Activated gamma-delta T cell (primary cell): ENCODE data around the gene TNIK.
"Not testable (repeated sequence)": the region's sequence is repeated elsewhere in the genome, so short reads cannot be mapped to it uniquely, and the experiment has no call there.

Source experiments
- DNase-seq: peaks from one replicate; lab custom pipeline; 2025; lab: John Stamatoyannopoulos, UW

TNIK gene

GRCh38 chr3:171309906-171310359, 150.3 kb downstream of the TNIK start:
- DNase-seq = no peak

GRCh38 chr3:171307988-171308387, 152.2 kb downstream of the TNIK start:
- no peak for DNase-seq

- no peak for DNase-seq
Observed at GRCh38 chr3:171307046-171307585, 153.1 kb downstream of the TNIK start.

- DNase-seq = no peak
Observed at GRCh38 chr3:171306631-171307030, 153.6 kb downstream of the TNIK start.

GRCh38 chr3:171305823-171306222, 154.4 kb downstream of the TNIK start:
- not testable (repeated sequence) for DNase-seq

GRCh38 chr3:171304498-171304897, 155.7 kb downstream of the TNIK start:
- not testable (repeated sequence) for DNase-seq

- not testable (repeated sequence) for DNase-seq
Observed at GRCh38 chr3:171304017-171304416, 156.2 kb downstream of the TNIK start.

GRCh38 chr3:171301998-171302397, 158.2 kb downstream of the TNIK start:
- no peak for DNase-seq

GRCh38 chr3:171301002-171301401, 159.2 kb downstream of the TNIK start:
- no peak for DNase-seq

- DNase-seq = no peak
Observed at GRCh38 chr3:171297951-171298350, 162.3 kb downstream of the TNIK start.

GRCh38 chr3:171297207-171297606, 163.0 kb downstream of the TNIK start:
- no peak for DNase-seq

GRCh38 chr3:171295484-171296373, 164.5 kb downstream of the TNIK start:
- no peak for DNase-seq

GRCh38 chr3:171293142-171293782, 166.9 kb downstream of the TNIK start:
- no peak for DNase-seq

GRCh38 chr3:171290680-171291079, 169.5 kb downstream of the TNIK start:
- DNase-seq = no peak

GRCh38 chr3:171289291-171289690, 170.9 kb downstream of the TNIK start:
- no peak for DNase-seq

- DNase-seq = not testable (repeated sequence)
Observed at GRCh38 chr3:171287761-171288160, 172.4 kb downstream of the TNIK start.

- DNase-seq = no peak
Observed at GRCh38 chr3:171286580-171287249, 173.5 kb downstream of the TNIK start.

- no peak for DNase-seq
Observed at GRCh38 chr3:171285287-171285686, 174.9 kb downstream of the TNIK start.

- DNase-seq = no peak
Observed at GRCh38 chr3:171284308-171285075, 175.7 kb downstream of the TNIK start.

- DNase-seq = no peak
Observed at GRCh38 chr3:171283848-171284222, 176.4 kb downstream of the TNIK start.

GRCh38 chr3:171283183-171283847, 176.9 kb downstream of the TNIK start:
- DNase-seq = no peak
